GM12878 (cell line): Measurements from ENCODE around the gene TSHZ1. TPM values are rescaled to one million over a fixed set of nuclear protein-coding genes. Genes with fewer than 3 reads are reported as not detected.
A peak's percentile ranks its signal among the peaks of the same experiment; 100 is the strongest.

ENCODE experiments used
- ATAC-seq: fragments of 200-7000 bp; cut with Tn5 transposase; 3 replicates; pipeline ENCODE4 v1.9.1; 2020; ENCODE audit warnings: mild to moderate bottlenecking, moderate library complexity
- BruUV-seq: library from RNA; stranded (reverse); fragments of 400-500 nt; replicated peaks from 2 replicates; lab custom pipeline; 2021; lab: Mats Ljungman, UMichigan
- CTCF ChIA-PET: fragments of 300-600 bp; sonication (Branson Sonifier 250); formaldehyde crosslinking; extraction: SDS; loops from one replicate; lab custom pipeline; 2021; ENCODE audit warnings: inconsistent platforms; lab: Yijun Ruan, JAX
- POLR2A ChIA-PET: fragments of 350-600 bp; formaldehyde crosslinking; extraction: SDS; loops from one replicate; lab custom pipeline; 2021; ENCODE audit warnings: inconsistent platforms; lab: Charles Lee
- RAD21 ChIA-PET: fragments of 300-600 bp; sonication (Branson Sonifier 250); formaldehyde crosslinking; loops from one replicate; lab custom pipeline; 2023; ENCODE audit warnings: antibody characterized with exemption; ENCODE audit not compliant: unreplicated experiment; lab: Charles Lee
- SMC1A ChIA-PET: fragments of 300-600 bp; sonication (Branson Sonifier 250); formaldehyde crosslinking; loops from one replicate; lab custom pipeline; 2023; ENCODE audit not compliant: unreplicated experiment, uncharacterized antibody; lab: Charles Lee
- DNase-seq: peaks from one replicate; pipeline ENCODE4 v3.0.0-alpha.2; 2011; ENCODE audit warnings: low read depth, low spot score
- FAIRE-seq: peaks from 3 replicates; lab custom pipeline; 2011; peaks lifted over from hg19 to GRCh38; lab: Jason Lieb, UNC
- H2AFZ ChIP-seq: 2 replicates; pipeline ENCODE4 v1.6.0; 2011; ENCODE audit warnings: low read depth, low read length, control low read depth; ENCODE audit not compliant: control insufficient read depth
- H3K27ac ChIP-seq: 2 replicates; pipeline ENCODE4 v1.5.1; 2011; ENCODE audit warnings: control low read depth; ENCODE audit not compliant: control insufficient read depth, insufficient read depth
- H3K27me3 ChIP-seq, 2 experiments: replicated peaks in 1 of 2; 2 replicates each; pipeline versions ENCODE4 v1.6.0 to v1.6.1; 2011; ENCODE audit warnings: low read length in 1 of 2; ENCODE audit not compliant: control insufficient read depth in 2 of 2, insufficient read depth in 2 of 2
- H3K36me3 ChIP-seq, 2 experiments: 2 replicates each; pipeline ENCODE4 v1.5.1; 2011; ENCODE audit warnings: low read length in 1 of 2; ENCODE audit not compliant: control insufficient read depth in 2 of 2, insufficient read depth in 2 of 2
- H3K4me1 ChIP-seq: 2 replicates; pipeline ENCODE4 v1.6.1; 2011; ENCODE audit warnings: mild to moderate bottlenecking, low read length, moderate library complexity, mixed read lengths; ENCODE audit not compliant: control insufficient read depth, insufficient read depth
- H3K4me2 ChIP-seq: 2 replicates; pipeline ENCODE4 v1.6.0; 2011; ENCODE audit warnings: control low read depth; ENCODE audit not compliant: control insufficient read depth, insufficient read depth
- H3K4me3 ChIP-seq: fragments of 200-600 bp; sonication (generic); 2 replicates; pipeline ENCODE4 v1.5.1; 2016
- H3K79me2 ChIP-seq: 2 replicates; pipeline ENCODE4 v1.6.0; 2011; ENCODE audit warnings: low read length; ENCODE audit not compliant: control insufficient read depth, insufficient read depth
- H3K9ac ChIP-seq: 2 replicates; pipeline ENCODE4 v1.8.0; 2011; ENCODE audit warnings: low read length, control low read depth, mixed read lengths; ENCODE audit not compliant: control insufficient read depth, insufficient read depth
- H3K9me3 ChIP-seq: replicated peaks from 3 replicates; pipeline ENCODE4 v1.5.1; 2011; ENCODE audit warnings: mild to moderate bottlenecking, low read length; ENCODE audit not compliant: control insufficient read depth, insufficient read depth
- H4K20me1 ChIP-seq: 2 replicates; pipeline ENCODE4 v1.6.0; 2011; ENCODE audit not compliant: control insufficient read depth, insufficient read depth
- BCL3 ChIP-seq: IDR thresholded peaks from 2 replicates; pipeline ENCODE4 v1.6.1; 2011; ENCODE audit warnings: borderline replicate concordance, low read depth, mild to moderate bottlenecking, moderate library complexity, low read length; ENCODE audit not compliant: insufficient read depth, poor library complexity, severe bottlenecking
- BMI1 ChIP-seq: fragments of 450-650 bp; IDR thresholded peaks from 2 replicates; pipeline ENCODE4 v1.6.1; 2016; ENCODE audit warnings: mild to moderate bottlenecking, moderate library complexity, borderline replicate concordance
- CBFB ChIP-seq: IDR thresholded peaks from 2 replicates; pipeline ENCODE4 v1.6.1; 2016; ENCODE audit warnings: antibody characterized with exemption, low read depth
- CREM ChIP-seq: IDR thresholded peaks from 2 replicates; pipeline ENCODE4 v1.6.1; 2014; ENCODE audit warnings: antibody characterized with exemption, low read depth
- E2F4 ChIP-seq: IDR thresholded peaks from 2 replicates; pipeline ENCODE4 v1.6.1; 2012; ENCODE audit warnings: low read depth, low read length, improper control_type of control experiment
- FOXM1 ChIP-seq: IDR thresholded peaks from 2 replicates; pipeline ENCODE4 v1.6.1; 2012; ENCODE audit warnings: low read depth, mild to moderate bottlenecking, inconsistent platforms, low read length, moderate library complexity
- MLLT1 ChIP-seq: fragments of 450-650 bp; IDR thresholded peaks from 2 replicates; pipeline ENCODE4 v1.6.1; 2016; ENCODE audit warnings: mild to moderate bottlenecking
- MYC ChIP-seq: IDR thresholded peaks from 2 replicates; pipeline ENCODE4 v1.6.1; 2011; ENCODE audit warnings: mild to moderate bottlenecking, low read length, moderate library complexity, inconsistent platforms; ENCODE audit not compliant: insufficient read depth, insufficient replicate concordance, insufficient read length, severe bottlenecking
- NR2C1 ChIP-seq: fragments of 450-650 bp; IDR thresholded peaks from 2 replicates; pipeline ENCODE4 v1.6.1; 2017; ENCODE audit warnings: antibody characterized with exemption, mild to moderate bottlenecking, moderate library complexity
- PML ChIP-seq: IDR thresholded peaks from 2 replicates; pipeline ENCODE4 v1.6.1; 2012; ENCODE audit warnings: low read length, inconsistent platforms
- POLR2AphosphoS2 ChIP-seq: IDR thresholded peaks from 2 replicates; pipeline ENCODE4 v1.6.1; 2011; ENCODE audit warnings: low read depth, mild to moderate bottlenecking, low read length, improper control_type of control experiment, moderate library complexity
- SUPT20H ChIP-seq: IDR thresholded peaks from 2 replicates; pipeline ENCODE4 v1.6.1; 2011; ENCODE audit warnings: low read depth, mild to moderate bottlenecking, low read length, moderate library complexity, borderline replicate concordance; ENCODE audit not compliant: control insufficient read depth
- WGBS: methylation state at CpG from one replicate; pipeline ENCODE4 v1.1.6; 2016; ENCODE audit warnings: low lambda C conversion rate; ENCODE audit not compliant: insufficient replicate concordance, insufficient coverage; ENCODE audit errors: missing lambda C conversion rate; 5-methylcytosine and 5-hydroxymethylcytosine counted together
- in situ Hi-C: fragments of 300-500 bp; cut with MboI; formaldehyde crosslinking; loops from 9 replicates; pipeline ENCODE4 v1.14.3; 2018; ENCODE audit warnings: mixed read lengths
- intact Hi-C: fragments of 100-400 bp; cut with micrococcal nuclease; formaldehyde crosslinking; loops from one replicate; pipeline ENCODE4 v1.14.2; 2022; ENCODE audit not compliant: unreplicated experiment
- polyA plus RNA-seq, 11 experiments: library from polyadenylated mRNA; depleted of rRNA in 4 of 11; unstranded in 6 of 11; stranded (reverse) in 5 of 11; fragments of >200 nt; fragmentation: Nextera tagmentation in 4 of 11; fragmentation: Illumina TruSeq in 1 of 11; extraction: Ambion mirVana in 4 of 11; extraction: Trizol in 1 of 11; gene quantifications; 1 replicate in 1 of 11; 2 replicates in 10 of 11; pipeline versions ENCODE4 v1.2.1 to v1.2.3, GENCODE V29; 2011 to 2016; ENCODE audit warnings: inconsistent platforms in 2 of 11, missing spikeins in 2 of 11, low read depth in 1 of 11
- total RNA-seq, 4 experiments: library from RNA; depleted of rRNA in 3 of 4; stranded (reverse); fragments of >200 nt in 3 of 4; fragmentation: Illumina TruSeq in 1 of 4; extraction: Trizol in 1 of 4; gene quantifications; 2 replicates each; pipeline versions ENCODE4 v1.2.1 to v1.2.3, GENCODE V29; 2013 to 2021
- TF ChIP-seq, protein P1 (sequence below): IDR thresholded peaks from 2 replicates; pipeline ENCODE4 v1.6.1; 2011; ENCODE audit warnings: mild to moderate bottlenecking, low read depth, low read length, moderate library complexity; ENCODE audit not compliant: insufficient replicate concordance
- TF ChIP-seq, protein P2 (sequence below): fragments of 150-350 bp; IDR thresholded peaks from 2 replicates; pipeline ENCODE4 v1.6.1; 2016; ENCODE audit warnings: low read depth, low read length

The TSHZ1 gene
- total and polyA plus RNA-seq, 10 of the 15 experiments (the other 5 are each of a cell fraction or from before 2014, with no cell fraction given) = 2.2 to 15.2 (median 5.1) TPM

DNA sequence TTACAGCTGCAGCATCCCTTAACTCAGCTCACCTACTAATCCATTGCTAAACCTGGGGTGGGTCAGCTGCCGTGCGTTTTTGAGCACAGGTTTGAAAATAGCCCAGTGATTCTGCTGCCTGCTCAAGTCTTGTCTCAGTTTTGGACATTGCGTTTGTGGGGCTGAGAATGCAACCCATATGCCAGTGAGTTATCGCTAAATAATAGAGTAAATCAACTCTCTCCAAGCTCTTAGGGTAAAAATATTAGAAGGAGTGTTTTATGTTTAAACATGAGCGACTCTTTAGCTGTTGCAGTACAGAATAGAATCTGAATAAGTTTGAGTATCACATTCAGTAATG, 2.1 kb downstream of the TSHZ1 start:
- DNase-seq = no peak
- Histone ChIP-seq H2AFZ (no peak overlapping the region), H3K9me3 (no peaks in the 10 kb centered on the region), H3K79me2 (peaks cover 46% of the 10 kb centered on the region), H3K4me2 (peak overlapping the region; percentile 45), H4K20me1 (no peaks in the 10 kb centered on the region), H3K27me3 (no peaks in the 10 kb centered on the region), H3K4me3 (peak overlapping the region; percentile 67), H3K9ac (peak overlapping the region; percentile 69; the same call in 1 of the 2 replicates), H3K36me3 (no peaks in the 10 kb centered on the region), H3K27ac (no peak overlapping the region), H3K4me1 (peaks cover 10% of the 10 kb centered on the region; the same call in 1 of the 2 replicates)
- 96% methylated on average over 5 of the region's 5 CpGs for WGBS
- CTCF ChIA-PET = interaction anchor here (0.7 kb wide), 1 partner anchor 34 kb away, joined by 3 read pairs; no protein-coding TSS in a partner anchor
- ATAC-seq = no peak
- RAD21 ChIA-PET = no interaction called here
- FAIRE-seq = no peak
- POLR2A ChIA-PET = interaction anchor here (0.6 kb wide), 1 partner anchor 246 kb away, joined by 3 read pairs; no protein-coding TSS in a partner anchor
- intact Hi-C loops = loop anchor here (5.0 kb wide), 2 partner anchors 560 to 615 kb away; partner anchors contain the start of gene ZNF407
- SMC1A ChIA-PET = interaction anchor here (0.7 to 1.7 kb wide), 6 partner anchors 12 to 560 kb away, joined by 3 to 5 read pairs (median 4); no protein-coding TSS in a partner anchor
- in situ Hi-C loops = loop anchor here (25.0 kb wide), 1 partner anchor 1900 kb away; no protein-coding TSS in a partner anchor
- BruUV-seq = no TSS peak
- no peak for TF ChIP-seq CREM
- TF ChIP-seq FOXM1 = no peak
- TF ChIP-seq, protein P1, sequence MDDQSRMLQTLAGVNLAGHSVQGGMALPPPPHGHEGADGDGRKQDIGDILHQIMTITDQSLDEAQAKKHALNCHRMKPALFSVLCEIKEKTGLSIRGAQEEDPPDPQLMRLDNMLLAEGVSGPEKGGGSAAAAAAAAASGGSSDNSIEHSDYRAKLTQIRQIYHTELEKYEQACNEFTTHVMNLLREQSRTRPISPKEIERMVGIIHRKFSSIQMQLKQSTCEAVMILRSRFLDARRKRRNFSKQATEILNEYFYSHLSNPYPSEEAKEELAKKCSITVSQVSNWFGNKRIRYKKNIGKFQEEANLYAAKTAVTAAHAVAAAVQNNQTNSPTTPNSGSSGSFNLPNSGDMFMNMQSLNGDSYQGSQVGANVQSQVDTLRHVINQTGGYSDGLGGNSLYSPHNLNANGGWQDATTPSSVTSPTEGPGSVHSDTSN = peak; percentile 7
- TF ChIP-seq, protein P2, sequence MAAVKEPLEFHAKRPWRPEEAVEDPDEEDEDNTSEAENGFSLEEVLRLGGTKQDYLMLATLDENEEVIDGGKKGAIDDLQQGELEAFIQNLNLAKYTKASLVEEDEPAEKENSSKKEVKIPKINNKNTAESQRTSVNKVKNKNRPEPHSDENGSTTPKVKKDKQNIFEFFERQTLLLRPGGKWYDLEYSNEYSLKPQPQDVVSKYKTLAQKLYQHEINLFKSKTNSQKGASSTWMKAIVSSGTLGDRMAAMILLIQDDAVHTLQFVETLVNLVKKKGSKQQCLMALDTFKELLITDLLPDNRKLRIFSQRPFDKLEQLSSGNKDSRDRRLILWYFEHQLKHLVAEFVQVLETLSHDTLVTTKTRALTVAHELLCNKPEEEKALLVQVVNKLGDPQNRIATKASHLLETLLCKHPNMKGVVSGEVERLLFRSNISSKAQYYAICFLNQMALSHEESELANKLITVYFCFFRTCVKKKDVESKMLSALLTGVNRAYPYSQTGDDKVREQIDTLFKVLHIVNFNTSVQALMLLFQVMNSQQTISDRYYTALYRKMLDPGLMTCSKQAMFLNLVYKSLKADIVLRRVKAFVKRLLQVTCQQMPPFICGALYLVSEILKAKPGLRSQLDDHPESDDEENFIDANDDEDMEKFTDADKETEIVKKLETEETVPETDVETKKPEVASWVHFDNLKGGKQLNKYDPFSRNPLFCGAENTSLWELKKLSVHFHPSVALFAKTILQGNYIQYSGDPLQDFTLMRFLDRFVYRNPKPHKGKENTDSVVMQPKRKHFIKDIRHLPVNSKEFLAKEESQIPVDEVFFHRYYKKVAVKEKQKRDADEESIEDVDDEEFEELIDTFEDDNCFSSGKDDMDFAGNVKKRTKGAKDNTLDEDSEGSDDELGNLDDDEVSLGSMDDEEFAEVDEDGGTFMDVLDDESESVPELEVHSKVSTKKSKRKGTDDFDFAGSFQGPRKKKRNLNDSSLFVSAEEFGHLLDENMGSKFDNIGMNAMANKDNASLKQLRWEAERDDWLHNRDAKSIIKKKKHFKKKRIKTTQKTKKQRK = no peak
- no peak for TF ChIP-seq POLR2AphosphoS2
- TF ChIP-seq MLLT1 = peak; percentile 32; the same call in 1 of the 2 replicates
- peak; percentile 57 for TF ChIP-seq BCL3
- no peak for TF ChIP-seq SUPT20H
- no peak for TF ChIP-seq NR2C1
- no peak for TF ChIP-seq E2F4
- no peak for TF ChIP-seq PML
- TF ChIP-seq CBFB = no peak
- TF ChIP-seq BMI1 = no peak
- no peak for TF ChIP-seq MYC
